OCI-LY1 (cell line): ENCODE results near the gene ARHGEF10L.

Source experiments
- H2AFZ ChIP-seq: fragments of 200-600 bp; sonication (generic), shearing (Covaris generic); 2 replicates; pipeline ENCODE4 v1.6.0; 2014; ENCODE audit warnings: antibody characterized with exemption, mild to moderate bottlenecking, low read length
- H3F3A ChIP-seq: fragments of 200-600 bp; sonication (generic), shearing (Covaris generic); 2 replicates; pipeline ENCODE4 v1.6.0; 2014; ENCODE audit warnings: mild to moderate bottlenecking, antibody characterized with exemption, low read length, moderate library complexity; ENCODE audit not compliant: insufficient read depth
- H3K27ac ChIP-seq: fragments of 200-600 bp; sonication (generic); 2 replicates; pipeline ENCODE4 v1.5.1; 2014; ENCODE audit warnings: low read length, mixed run types, mild to moderate bottlenecking, low read depth; ENCODE audit not compliant: poor library complexity, severe bottlenecking
- H3K27me3 ChIP-seq: fragments of 200-600 bp; sonication (generic); 2 replicates; pipeline ENCODE4 v1.6.0; 2014; ENCODE audit warnings: antibody characterized with exemption, mild to moderate bottlenecking, low read length, moderate library complexity; ENCODE audit not compliant: insufficient read depth
- H3K36me3 ChIP-seq: fragments of 200-600 bp; sonication (generic); 2 replicates; pipeline ENCODE4 v1.6.1; 2014; ENCODE audit warnings: mild to moderate bottlenecking, antibody characterized with exemption, low read length, moderate library complexity, mixed read lengths; ENCODE audit not compliant: insufficient read depth
- H3K4me1 ChIP-seq: fragments of 200-600 bp; sonication (generic); 2 replicates; pipeline ENCODE4 v1.5.1; 2014; ENCODE audit warnings: mild to moderate bottlenecking, low read length, moderate library complexity; ENCODE audit not compliant: insufficient read depth, severe bottlenecking
- H3K4me2 ChIP-seq: fragments of 200-600 bp; sonication (generic), shearing (Covaris generic); 2 replicates; pipeline ENCODE4 v1.6.1; 2014; ENCODE audit warnings: low read length
- H3K4me3 ChIP-seq: fragments of 200-600 bp; sonication (generic); 2 replicates; pipeline ENCODE4 v1.5.1; 2014; ENCODE audit warnings: low read length, low read depth, mild to moderate bottlenecking, mixed read lengths; ENCODE audit not compliant: poor library complexity, severe bottlenecking
- H3K79me2 ChIP-seq: fragments of 200-600 bp; shearing (Covaris generic); 2 replicates; pipeline ENCODE4 v1.6.1; 2016; ENCODE audit warnings: mixed run types, low read length, mixed read lengths; ENCODE audit not compliant: insufficient read depth
- H3K9ac ChIP-seq: fragments of 200-600 bp; sonication (generic), shearing (Covaris generic); 2 replicates; pipeline ENCODE4 v1.6.1; 2014; ENCODE audit warnings: mild to moderate bottlenecking, low read length, mixed read lengths
- H3K9me2 ChIP-seq: fragments of 200-600 bp; sonication (generic), shearing (Covaris generic); 2 replicates; pipeline ENCODE4 v1.6.1; 2014; ENCODE audit warnings: low read depth, mild to moderate bottlenecking, low read length, mixed read lengths
- H3K9me3 ChIP-seq: fragments of 200-600 bp; shearing (Covaris generic); 2 replicates; pipeline ENCODE4 v1.6.1; 2014; ENCODE audit warnings: low read length, mixed read lengths
- H4K20me1 ChIP-seq: fragments of 200-600 bp; sonication (generic), shearing (Covaris generic); 2 replicates; pipeline ENCODE4 v1.6.0; 2016; ENCODE audit warnings: mild to moderate bottlenecking, low read length; ENCODE audit not compliant: insufficient read depth
- CTCF ChIP-seq: fragments of 200-600 bp; sonication (generic), shearing (Covaris generic); IDR thresholded peaks from 2 replicates; pipeline ENCODE4 v1.5.1; 2017; ENCODE audit warnings: mild to moderate bottlenecking, antibody characterized with exemption, low read length, moderate library complexity, mixed read lengths
- EZH2 ChIP-seq: fragments of 200-600 bp; sonication (generic), shearing (Covaris generic); IDR thresholded peaks from 2 replicates; pipeline ENCODE4 v1.8.0; 2017; ENCODE audit warnings: borderline replicate concordance, mixed run types, mild to moderate bottlenecking, antibody characterized with exemption, low read length, moderate library complexity, mixed read lengths

ARHGEF10L gene

DNA sequence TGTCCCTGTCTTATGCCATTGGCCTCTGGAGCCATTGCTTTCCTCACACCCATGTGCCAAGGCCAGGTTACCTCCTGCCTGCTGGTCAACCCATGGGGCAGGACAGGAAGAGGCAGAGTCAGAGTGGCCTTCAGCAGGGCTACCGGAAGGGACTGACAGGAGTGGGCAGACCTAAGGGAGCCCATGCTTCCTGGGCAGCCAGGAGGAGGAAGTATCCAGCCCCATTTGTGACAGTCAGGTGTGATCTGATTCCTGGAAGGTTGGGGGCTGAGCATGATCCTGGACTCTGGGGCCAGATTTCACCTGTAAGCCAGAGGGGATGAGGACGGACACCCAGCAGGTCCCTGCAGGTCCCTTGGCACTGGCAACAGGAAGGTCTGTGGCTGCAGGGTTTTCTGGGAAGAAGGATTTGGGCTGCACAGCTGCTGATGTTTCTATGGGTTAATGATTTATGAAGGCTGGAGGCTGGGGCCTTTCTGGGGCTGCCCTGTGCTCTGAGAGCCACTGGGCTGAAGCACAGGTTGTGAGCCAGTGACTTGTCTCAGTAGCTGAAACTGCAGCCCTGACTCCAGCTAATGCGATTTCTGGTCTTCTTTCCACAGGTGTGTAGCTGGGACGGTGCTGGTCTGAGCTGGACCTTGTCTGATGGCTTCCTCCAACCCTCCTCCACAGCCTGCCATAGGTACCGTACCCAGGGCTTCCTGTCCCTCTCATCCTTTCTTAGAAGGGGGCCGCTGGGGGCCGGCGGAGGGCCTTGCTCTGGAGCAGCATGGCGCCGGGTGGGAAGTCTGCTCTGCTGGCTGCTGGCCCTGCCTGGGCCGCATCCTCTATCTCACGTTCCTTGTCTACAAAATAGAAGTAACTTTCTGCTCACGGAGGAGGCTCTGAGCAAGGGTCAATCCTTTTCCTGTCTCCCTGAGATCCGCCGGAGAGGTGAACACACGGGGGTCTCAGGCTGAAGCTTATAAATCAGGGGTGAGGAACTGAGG, 40.7 kb downstream of the ARHGEF10L start:
- no peak overlapping the region for H3K4me3 ChIP-seq
- H3K9me2 ChIP-seq, result no peaks in the 10 kb centered on the region
- no peaks in the 10 kb centered on the region for H3K36me3 ChIP-seq
- H3K79me2 ChIP-seq, result no peaks in the 10 kb centered on the region
- no peak overlapping the region for H2AFZ ChIP-seq
- H3F3A ChIP-seq, result no peaks in the 10 kb centered on the region
- H3K4me1 ChIP-seq, result no peaks in the 10 kb centered on the region
- H3K4me2 ChIP-seq, result no peak overlapping the region
- no peaks in the 10 kb centered on the region for H4K20me1 ChIP-seq
- H3K27me3 ChIP-seq, result no peaks in the 10 kb centered on the region
- TF ChIP-seq CTCF (no peak), EZH2 (no peak)
- H3K27ac ChIP-seq, result no peak overlapping the region
- no peaks in the 10 kb centered on the region for H3K9me3 ChIP-seq
- no peak overlapping the region for H3K9ac ChIP-seq

DNA sequence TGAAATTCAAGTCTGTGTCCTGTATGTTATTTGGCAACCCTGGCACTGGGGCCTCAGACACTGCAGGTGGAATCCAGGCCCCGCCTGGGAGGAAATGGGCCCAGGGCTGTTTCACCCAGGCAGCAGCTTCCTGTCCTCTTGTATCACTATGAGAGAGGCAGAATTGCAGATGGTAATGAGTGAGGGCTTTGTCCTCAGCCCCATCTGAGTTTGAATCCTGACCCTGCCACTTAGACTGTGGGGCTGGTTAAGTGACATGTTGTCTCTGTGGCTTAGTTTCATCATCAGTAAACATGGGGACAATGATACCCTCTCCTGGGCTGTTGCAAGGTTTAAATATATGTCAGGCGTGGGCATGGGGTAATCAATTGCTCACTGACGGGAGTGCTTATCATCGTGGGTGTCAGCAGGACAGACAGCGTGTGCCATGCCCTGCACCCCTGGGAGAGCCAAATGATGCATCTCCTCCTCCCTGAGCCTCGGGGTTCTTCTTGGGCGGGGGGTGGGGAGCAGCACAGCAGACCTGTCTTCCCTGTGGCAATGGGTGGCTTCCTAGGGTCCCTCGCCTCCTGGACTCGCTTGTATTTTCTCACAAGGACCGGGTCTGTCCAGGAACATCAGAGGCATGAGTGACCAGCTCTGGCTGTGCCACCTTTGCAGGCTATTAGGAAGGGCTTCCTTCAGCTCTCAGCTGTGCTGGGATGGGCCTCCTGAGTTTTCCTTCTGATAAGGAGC, 42.1 kb downstream of the ARHGEF10L start:
- H2AFZ ChIP-seq, result no peak overlapping the region
- H3K9ac ChIP-seq, result no peak overlapping the region
- no peak overlapping the region for H3K4me3 ChIP-seq
- H3K79me2 ChIP-seq, result no peaks in the 10 kb centered on the region
- no peak for TF ChIP-seq CTCF
- no peak for TF ChIP-seq EZH2
- H3K27ac ChIP-seq, result no peak overlapping the region
- H3K36me3 ChIP-seq, result no peaks in the 10 kb centered on the region
- no peaks in the 10 kb centered on the region for H3K9me3 ChIP-seq
- no peaks in the 10 kb centered on the region for H3F3A ChIP-seq
- no peaks in the 10 kb centered on the region for H3K9me2 ChIP-seq
- no peaks in the 10 kb centered on the region for H3K27me3 ChIP-seq
- H4K20me1 ChIP-seq, result no peaks in the 10 kb centered on the region
- H3K4me2 ChIP-seq, result no peak overlapping the region
- no peaks in the 10 kb centered on the region for H3K4me1 ChIP-seq

GRCh38 chr1:17582124-17582774, 42.8 kb downstream of the ARHGEF10L start:
- no peaks in the 10 kb centered on the region for H3K79me2 ChIP-seq
- no peaks in the 10 kb centered on the region for H3F3A ChIP-seq
- no peak overlapping the region for H3K4me2 ChIP-seq
- no peak overlapping the region for H2AFZ ChIP-seq
- H3K9me2 ChIP-seq, result no peaks in the 10 kb centered on the region
- H4K20me1 ChIP-seq, result no peaks in the 10 kb centered on the region
- H3K4me3 ChIP-seq, result no peak overlapping the region
- no peak overlapping the region for H3K9ac ChIP-seq
- TF ChIP-seq CTCF (no peak), EZH2 (no peak)
- no peak overlapping the region for H3K27ac ChIP-seq
- H3K27me3 ChIP-seq, result no peaks in the 10 kb centered on the region
- no peaks in the 10 kb centered on the region for H3K36me3 ChIP-seq
- H3K9me3 ChIP-seq, result no peaks in the 10 kb centered on the region
- H3K4me1 ChIP-seq, result no peaks in the 10 kb centered on the region
